HEK293T (cell line): ENCODE data around the gene MGMT.

Experiments
- ARNT ChIP-seq: fragments of 450-650 bp; IDR thresholded peaks from 2 replicates; pipeline ENCODE4 v1.6.1; 2017; ENCODE audit warnings: mild to moderate bottlenecking
- BHLHE40 ChIP-seq: fragments of 450-650 bp; IDR thresholded peaks from 2 replicates; pipeline ENCODE4 v1.6.1; 2016; ENCODE audit warnings: mild to moderate bottlenecking, moderate library complexity, borderline replicate concordance
- CTBP1 ChIP-seq: fragments of 450-650 bp; IDR thresholded peaks from 2 replicates; pipeline ENCODE4 v1.6.1; 2016; ENCODE audit warnings: borderline replicate concordance
- ELF4 ChIP-seq: fragments of 450-650 bp; IDR thresholded peaks from 2 replicates; pipeline ENCODE4 v1.6.1; 2017; ENCODE audit warnings: antibody characterized with exemption
- FOXA1 ChIP-seq: fragments of 450-650 bp; IDR thresholded peaks from 2 replicates; pipeline ENCODE4 v1.6.1; 2016; ENCODE audit warnings: mild to moderate bottlenecking
- FOXK2 ChIP-seq: fragments of 450-650 bp; IDR thresholded peaks from 2 replicates; pipeline ENCODE4 v1.6.1; 2016; ENCODE audit warnings: mild to moderate bottlenecking
- FOXM1 ChIP-seq: fragments of 450-650 bp; IDR thresholded peaks from 2 replicates; pipeline ENCODE4 v1.6.1; 2017; ENCODE audit warnings: mild to moderate bottlenecking, borderline replicate concordance
- PKNOX1 ChIP-seq: fragments of 450-650 bp; IDR thresholded peaks from 2 replicates; pipeline ENCODE4 v1.6.1; 2016
- SP1 ChIP-seq: fragments of 450-650 bp; IDR thresholded peaks from 2 replicates; pipeline ENCODE4 v1.6.1; 2017
- SUZ12 ChIP-seq: fragments of 450-650 bp; IDR thresholded peaks from 2 replicates; pipeline ENCODE4 v1.6.1; 2016; ENCODE audit warnings: mild to moderate bottlenecking
- TARDBP ChIP-seq: fragments of 450-650 bp; IDR thresholded peaks from 2 replicates; pipeline ENCODE4 v1.6.1; 2016
- ZNF384 ChIP-seq: fragments of 450-650 bp; IDR thresholded peaks from 2 replicates; pipeline ENCODE4 v1.6.1; 2016

DNA sequence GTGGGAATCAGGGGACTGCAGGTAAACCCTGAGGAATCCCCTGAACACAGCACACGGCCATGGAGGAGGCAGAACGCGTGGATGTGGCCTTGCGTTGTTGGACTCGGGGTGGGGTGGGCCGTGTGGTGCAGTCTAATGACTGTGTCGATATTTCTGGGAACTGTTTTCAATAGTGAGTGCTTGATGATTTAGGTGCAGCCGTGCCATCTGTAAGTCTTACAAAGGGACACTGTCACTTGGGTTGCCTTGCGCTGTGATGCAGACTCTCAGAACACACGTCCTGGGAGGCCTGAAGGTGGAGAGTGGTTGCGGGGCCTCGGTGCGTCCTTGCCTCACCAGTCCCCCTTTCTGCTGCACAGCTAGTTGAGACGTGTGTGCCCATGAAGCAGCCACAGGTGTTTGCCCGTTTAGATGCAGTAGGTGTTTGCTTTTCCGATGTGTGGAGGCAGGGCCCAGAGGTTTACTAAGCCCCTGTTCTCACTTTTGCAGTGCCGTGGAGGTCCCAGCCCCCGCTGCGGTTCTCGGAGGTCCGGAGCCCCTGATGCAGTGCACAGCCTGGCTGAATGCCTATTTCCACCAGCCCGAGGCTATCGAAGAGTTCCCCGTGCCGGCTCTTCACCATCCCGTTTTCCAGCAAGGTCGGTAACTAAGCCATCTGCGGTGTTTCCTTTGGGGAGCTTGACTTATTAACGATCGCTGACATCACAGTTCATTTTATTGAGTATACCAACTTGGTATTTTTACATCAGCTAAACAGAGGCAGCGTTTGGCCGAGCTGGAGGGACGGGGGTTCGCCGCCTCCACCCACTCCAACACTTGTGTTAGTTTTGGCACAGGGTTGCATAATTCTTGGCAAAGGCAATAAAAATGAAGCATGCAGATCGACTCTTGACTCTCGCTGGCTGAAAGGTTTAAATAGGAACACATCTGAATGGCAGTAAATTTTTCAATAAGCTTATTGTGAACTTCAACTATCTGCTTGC is 240.7 kb downstream of the MGMT start:
- TF ChIP-seq ARNT (no peak), ELF4 (no peak), FOXA1 (no peak), BHLHE40 (no peak), SP1 (no peak), FOXM1 (no peak), FOXK2 (no peak), CTBP1 (no peak), PKNOX1 (no peak), ZNF384 (no peak), SUZ12 (no peak), TARDBP (no peak)
